SKM-1 treated with dmso at 0.1 percent for 144 hours (cell line): ENCODE data around the gene TMPRSS4.

Experiments used
- DNase-seq: peaks from one replicate; lab custom pipeline; 2025; ENCODE audit not compliant: unreplicated experiment; lab: John Stamatoyannopoulos, UW

TMPRSS4 gene, protein sequence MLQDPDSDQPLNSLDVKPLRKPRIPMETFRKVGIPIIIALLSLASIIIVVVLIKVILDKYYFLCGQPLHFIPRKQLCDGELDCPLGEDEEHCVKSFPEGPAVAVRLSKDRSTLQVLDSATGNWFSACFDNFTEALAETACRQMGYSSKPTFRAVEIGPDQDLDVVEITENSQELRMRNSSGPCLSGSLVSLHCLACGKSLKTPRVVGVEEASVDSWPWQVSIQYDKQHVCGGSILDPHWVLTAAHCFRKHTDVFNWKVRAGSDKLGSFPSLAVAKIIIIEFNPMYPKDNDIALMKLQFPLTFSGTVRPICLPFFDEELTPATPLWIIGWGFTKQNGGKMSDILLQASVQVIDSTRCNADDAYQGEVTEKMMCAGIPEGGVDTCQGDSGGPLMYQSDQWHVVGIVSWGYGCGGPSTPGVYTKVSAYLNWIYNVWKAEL

DNA sequence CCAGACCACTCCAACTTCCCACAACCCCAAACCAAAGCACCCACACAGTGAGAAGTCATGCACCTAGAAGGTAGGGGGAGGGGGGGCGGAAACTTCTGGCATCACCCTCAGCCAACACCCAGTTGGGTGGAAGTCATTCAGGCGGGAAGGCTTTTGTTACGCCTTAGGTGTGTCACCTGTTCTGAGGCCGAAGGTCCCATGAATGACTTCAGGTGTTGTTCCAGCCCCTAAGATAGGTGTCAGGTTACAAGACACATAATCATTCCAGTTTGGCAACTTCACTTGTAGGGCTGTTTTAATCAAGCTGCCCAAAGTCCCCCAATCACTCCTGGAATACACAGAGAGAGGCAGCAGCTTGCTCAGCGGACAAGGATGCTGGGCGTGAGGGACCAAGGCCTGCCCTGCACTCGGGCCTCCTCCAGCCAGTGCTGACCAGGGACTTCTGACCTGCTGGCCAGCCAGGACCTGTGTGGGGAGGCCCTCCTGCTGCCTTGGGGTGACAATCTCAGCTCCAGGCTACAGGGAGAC, at the start of gene TMPRSS4:
Gene TMPRSS4, plus strand, starts transcription at position 325 of the 528 bp plus-strand sequence. CDS start 225 bp downstream, outside the sequence.
- DNase-seq, result no peak

DNA sequence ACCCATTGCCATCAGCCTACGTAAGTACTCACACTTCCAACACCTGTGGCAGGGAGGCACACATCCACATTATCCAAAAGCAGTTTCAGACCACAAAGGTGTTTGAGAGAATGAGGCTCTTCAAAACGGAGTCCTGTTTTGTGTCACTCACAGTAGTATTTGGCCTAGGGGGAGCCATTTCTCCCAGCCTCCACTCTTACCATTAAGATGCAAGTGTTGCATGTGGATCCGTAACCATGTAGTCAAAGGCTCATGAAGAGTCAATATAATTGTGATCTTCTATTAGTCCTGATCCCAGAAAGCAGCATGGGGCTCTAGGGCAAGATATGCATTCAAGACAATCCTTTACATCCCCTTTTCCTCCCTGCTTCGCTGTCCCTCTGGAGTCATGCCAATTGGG, 49.2 kb upstream of the TMPRSS4 start:
- DNase-seq, result no peak

DNA sequence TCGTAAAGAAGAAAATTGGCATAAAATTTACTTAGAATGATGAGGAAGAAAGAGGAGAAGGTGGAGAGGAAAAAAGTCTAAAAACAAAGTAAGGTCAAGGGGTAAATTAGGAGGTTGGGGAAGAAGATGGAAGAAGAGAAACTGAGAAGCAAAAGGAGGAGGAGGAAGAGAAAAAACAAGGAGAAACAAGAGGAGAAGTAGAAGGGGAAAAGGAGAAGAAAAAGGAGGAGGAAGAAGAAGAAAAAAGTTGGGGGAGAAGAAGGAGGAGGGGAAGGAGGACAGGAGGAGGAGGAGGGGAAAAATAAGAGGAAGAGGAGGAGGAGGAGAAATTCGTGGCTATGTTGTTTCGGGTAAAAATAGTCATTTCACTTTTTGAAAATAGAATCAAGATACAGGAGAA, 48.3 kb upstream of the TMPRSS4 start:
- DNase-seq, result no peak

DNA sequence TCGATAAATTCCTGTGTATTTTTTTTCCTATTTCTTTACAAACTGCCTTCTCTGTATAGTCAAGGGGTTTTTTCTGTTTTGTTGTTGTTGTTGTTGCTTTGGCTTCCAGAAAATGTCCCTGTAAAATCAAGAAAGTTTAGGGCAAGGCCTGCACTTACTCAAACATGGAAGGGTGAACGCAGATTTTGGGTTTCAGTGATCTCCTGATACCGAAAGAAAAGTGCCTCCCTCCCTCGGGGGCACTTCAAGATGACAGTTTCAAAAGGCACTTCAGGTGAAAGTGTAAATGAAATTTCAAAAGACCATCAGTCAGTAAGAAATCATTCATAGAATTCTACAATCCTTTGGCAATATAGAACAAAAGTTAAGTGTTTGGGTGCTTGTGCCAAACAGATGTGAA, 43.4 kb upstream of the TMPRSS4 start:
- no peak for DNase-seq

DNA sequence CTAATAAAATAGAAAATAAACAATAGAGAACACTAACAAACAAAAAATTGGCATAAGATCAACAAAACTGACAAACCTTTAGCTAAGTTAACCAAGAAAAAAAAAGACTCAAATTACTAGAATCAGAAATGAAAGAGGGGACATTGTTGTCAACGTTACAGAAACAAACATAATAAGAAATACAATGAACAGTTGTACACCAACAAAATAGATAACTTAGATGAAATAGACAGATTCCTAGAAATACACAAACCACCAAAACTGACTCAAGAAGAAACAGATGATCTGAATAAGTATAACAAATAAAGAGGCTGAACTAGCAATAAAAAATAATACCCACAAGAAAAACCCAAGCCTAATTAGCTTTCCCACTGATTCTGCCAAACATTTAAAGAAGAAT, 34.7 kb upstream of the TMPRSS4 start:
- DNase-seq, result no peak

DNA sequence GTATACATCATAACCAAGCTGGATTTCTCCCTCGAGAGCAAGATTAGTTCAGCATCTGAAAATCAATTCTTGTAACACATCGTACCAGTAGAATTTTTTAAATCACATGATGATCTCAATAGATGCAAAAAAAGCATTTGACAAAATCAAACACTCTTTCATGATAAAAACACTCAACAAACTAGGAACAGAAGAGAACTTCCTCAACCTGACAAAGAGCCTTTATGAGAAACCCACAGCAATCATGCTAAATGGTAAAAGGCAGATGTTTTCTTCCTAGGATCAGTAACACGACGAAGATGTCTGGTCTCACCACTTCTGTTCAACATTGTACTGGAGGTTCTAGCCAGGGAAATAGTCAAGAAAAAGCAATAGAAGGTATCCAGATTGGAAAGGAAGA, 34.1 kb upstream of the TMPRSS4 start:
- no peak for DNase-seq

DNA sequence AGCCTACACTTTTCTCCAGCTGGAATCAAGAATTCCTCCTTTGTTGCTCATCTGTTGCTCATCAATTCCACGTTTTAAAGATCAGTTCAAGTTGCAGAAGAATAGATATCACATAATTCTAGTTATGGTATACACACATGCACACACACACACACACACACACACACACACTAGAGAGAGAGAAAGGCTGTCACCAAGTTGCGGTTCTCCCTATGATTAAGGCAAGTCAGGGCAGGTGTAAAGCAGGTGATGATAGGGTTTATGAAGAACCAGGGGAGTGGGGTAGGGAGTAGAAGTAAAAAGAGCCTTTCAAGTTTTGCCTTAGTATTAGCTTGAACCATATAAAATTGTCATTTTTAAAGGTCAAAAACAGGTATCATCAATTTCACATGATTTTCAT, 31.7 kb upstream of the TMPRSS4 start:
- DNase-seq, result no peak

DNA sequence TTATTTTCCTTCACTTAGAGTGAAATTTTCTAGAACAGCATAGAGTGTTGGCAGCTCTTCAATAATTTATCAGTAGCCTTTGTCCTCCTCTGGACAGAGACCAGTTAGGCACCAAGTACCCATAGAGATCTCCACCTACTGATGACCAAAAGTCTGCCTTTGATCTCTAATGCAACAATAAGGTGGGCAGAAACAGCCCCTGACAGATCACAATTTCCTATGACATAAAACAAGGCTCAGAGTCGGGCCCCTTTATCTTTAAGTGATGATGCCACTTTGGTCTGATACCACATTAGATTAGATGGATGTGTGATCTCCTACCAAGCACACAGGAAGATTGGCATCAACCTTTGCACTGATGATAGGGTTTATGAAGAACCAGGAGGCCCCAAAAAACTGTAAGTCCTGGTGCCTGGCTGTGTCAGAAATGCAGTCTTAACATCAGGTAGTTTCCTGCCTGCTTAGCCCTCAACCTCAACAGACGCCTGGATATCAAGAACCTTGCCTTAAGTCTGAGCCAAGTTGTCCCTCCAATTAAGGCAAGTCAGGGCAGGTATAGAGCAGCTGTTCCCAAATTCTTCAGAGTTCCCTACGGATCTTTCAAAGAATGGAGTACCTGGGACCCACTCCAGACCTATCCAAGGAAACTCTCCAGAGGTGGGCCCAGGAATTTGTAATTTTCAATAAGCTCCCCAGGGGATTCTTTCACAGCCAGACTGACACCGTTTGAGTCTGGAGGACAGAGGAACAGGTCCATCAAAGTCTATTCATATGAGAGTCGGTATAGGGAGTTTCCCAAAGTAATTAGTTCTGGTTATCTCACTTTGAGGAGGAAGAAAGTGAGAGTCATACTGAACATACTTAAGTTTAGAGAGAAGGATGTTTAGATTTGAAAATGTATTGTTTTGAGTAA, 30.6 kb upstream of the TMPRSS4 start:
- DNase-seq, result no peak

DNA sequence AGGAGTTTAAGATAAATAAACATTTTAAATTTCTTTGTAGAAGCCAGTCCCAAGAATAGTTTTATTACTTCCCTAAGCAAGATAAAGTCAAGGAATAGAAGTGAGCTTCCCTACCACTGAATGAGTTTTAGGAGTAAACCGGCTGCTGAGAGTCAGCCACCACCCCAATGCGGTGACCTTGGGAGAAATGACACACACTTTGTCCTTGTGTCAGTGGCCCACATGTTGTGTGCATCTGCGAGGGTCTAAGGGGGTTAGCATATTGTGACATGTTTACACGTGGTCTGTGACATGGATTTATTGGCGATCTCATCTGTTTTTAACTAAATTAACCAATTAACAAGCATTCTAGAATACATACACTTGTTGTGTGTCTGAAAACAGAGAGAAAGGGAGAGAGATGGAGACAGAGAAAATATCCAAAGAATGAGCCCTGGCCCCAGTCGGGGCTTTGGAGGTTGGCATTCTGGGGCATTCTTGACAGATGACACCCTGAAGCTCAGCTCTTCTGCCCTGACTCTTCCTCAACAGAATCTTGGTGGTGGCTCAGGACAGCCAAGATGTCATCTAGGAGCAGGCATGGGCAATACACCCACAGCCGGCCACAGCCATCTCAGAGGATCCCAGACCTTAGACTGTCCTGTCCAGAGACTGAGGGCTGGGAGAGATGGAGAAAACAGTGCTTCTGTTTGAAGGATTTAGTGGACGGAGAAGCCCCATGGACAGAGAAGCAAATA, 29.7 kb upstream of the TMPRSS4 start:
- DNase-seq, result no peak

DNA sequence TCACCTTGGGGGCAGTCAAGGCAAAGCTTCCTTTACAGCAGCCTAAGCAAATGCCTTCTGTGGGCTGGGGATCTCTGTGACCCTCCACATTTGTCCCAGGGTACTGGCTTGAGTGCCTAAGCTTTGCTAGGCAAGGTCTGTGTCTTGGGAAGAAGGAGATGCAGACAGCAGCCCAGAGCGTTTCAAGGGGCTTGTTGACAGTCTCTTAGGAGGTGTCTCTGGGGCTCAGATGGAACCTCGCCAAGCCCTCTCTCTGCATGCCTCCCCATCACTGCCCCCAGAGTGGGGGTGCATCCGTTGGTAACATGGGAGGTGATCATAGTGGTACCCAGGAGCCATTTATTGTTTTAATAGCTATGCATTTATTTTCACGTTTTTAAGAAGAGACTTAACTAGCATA, 29.1 kb upstream of the TMPRSS4 start:
- no peak for DNase-seq

DNA sequence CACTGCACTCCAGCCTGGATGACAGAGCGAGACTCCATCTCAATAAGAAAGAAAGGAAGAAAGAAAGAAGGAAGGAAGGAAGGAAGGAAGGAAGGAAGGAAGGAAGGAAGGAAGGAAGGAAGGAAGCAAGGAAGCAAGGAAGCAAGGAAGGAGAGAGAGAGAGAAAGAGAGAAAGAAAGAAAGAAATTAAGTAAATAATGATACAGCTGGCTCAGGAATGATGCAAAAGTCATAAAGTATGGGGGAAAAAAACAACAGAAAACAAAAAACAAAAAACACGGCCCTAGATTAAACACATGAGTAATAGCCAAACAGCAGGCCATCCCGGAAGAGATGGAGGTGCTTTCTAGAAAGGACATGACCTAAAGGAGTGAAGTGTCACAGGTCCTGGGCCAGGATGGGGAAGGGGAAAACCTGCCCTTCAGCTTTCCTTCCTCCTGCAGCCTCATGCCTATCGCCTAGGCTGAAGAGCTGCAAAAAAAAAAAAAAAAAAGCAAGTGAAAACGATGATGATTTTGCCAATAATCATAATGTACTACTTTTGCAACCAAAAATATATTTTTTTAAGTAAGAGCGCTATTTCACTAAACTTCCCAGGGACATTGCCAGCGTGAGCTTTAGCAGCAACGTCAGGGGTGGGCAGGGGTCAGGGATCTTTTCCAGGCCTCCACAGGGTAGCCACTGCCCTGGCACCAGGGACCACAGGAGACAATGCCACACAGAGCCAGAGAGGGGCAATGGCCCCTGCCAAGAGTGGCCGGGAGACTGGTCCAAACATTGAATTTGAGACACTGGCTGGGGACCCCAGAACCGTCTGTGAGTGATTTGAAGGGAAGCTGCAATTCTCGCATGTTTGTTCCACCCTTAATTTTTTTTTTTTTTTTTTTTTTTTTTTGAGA, 28.2 kb upstream of the TMPRSS4 start:
- DNase-seq, result no peak

DNA sequence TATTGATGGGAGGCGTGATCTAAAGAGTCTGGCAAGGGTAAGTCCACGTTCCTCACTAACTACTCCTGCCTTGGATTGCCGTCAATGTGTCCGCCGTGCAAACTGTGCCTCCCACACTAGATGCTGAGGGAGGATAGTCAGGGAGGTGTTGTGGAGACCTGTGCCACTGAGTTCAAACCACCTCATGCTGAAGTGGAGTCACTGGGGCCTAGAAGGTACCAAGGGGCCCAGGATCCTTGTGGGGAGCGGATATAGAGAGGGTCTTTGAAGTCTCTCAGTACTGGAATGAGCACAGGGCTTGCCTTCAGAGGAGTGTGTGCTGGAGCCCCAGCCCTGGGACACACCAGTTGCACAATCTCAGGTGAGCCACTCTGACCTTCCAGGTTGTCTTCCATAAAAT, 27.1 kb upstream of the TMPRSS4 start:
- DNase-seq, result no peak

DNA sequence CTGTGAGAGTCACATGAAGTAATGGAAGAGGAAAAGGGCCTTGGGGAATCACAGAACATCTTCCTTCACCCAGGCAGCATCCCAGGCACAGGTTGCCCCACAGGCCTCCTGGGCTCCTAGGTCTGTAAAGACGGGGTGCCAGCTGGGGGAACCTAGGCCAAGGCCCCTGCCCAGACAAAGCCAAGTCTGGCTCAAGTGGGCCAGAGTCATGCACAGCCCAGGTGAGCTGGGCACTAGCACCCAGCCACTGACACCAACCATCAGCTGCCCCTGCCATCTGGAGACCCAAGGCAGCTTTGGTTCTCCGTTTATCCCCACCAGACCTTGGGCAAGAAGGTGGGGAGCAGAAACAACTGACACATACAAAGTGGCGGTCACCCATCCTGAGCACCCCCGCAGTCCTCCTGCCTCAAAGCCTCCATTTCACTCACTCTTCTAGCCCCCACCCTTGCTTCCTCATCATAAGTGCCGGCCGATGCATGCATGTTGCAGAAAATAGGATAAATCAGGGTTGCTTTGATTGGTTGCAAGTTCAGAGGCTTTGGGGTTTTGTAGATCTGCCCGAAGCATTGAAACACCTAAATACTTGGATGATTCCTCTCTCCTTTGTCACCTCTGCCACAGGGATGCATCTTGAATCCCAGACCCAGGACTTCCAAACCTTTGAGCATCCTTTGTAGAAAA, 26.5 kb upstream of the TMPRSS4 start:
- no peak for DNase-seq

DNA sequence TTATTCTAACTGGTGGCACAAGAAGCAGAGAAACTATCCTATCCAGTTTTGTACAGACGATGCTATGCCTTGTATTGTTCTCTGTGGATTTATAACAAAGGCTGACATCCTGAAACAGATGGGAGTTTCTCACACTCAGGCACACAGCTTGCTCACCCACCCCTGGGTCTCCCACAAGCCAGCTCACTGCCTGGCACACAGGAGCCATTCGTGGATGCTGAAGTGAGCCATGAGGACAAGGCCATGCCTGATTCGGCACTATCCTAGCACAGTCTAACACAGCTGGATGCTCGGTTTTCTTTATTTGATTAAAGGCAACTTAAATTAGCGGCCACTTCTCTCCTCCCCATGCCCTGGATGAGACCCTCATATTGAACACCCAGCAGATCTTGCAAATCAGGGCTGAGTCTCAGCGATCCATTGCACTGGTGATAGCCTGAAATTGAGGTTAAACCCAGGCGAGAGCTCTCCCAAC, 25.7 kb upstream of the TMPRSS4 start:
- DNase-seq, result no peak

DNA sequence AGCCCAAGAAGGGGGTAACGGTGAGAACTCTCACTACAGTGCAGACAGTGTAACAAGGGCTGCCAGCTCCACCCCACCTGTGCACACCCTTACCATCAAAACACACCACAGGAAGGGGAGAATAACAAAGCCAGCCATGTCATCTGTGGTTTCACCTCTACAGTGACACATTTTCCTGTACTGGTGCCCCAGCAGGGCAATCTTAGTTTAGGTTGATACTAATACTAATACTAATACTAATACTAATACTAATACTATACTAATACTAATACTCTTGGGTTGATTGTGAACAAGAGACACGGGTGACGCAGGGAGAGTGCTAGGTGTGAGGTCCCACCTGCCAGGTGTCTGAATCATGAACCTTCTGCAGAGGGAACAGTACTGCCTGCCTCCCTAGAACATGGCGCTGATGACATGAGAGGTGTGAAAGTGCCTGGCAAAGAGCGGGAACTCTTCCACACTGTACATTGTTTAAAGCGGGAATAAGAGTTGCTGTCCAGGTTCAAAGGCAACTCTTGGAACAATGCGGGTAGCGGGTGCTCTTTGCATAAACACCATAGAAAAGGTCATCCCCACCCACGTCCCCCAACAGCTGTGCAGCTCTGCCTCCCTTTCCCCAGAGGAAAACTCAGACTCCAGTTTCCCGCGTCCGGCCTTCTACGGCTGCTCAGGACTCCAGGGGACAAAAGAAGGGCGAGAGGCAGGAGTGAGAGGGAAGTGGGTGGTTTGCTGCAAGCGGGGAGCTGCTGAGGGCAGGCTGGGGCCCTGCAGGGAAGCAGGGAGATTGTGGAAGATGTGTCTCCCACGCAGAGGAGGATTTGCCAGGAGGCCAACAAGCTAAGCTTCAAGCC, 25.0 kb upstream of the TMPRSS4 start:
- DNase-seq, result no peak

DNA sequence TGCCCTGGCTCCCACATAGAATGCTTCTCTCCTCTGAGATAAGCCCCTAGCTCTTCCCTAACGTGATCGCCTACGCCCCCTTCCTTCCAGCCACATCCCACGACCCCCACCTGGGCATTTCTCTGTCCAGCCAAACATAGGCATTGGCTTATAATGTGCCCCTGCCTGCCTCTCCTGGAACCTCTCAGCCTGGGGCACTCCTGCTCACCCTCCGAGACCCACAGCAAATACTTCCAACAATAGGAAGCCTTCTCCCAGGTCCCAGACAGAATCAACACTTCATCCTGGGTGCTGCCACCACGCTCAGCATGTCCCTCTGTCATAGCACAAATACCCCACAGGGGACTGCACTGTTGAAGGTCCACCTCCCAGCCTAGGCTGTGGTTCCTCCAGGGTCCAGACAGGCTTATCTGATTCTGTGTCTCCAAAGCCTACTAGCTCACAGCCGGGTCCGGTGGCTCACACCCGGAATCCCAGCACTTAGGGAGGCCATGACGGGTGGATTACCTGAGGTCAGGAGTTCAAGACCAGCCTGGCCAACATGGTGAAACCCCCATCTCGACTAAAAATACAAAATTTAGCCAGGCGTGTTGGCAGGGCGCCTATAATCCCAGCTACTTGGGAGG, 24.2 kb upstream of the TMPRSS4 start:
- DNase-seq, result no peak

DNA sequence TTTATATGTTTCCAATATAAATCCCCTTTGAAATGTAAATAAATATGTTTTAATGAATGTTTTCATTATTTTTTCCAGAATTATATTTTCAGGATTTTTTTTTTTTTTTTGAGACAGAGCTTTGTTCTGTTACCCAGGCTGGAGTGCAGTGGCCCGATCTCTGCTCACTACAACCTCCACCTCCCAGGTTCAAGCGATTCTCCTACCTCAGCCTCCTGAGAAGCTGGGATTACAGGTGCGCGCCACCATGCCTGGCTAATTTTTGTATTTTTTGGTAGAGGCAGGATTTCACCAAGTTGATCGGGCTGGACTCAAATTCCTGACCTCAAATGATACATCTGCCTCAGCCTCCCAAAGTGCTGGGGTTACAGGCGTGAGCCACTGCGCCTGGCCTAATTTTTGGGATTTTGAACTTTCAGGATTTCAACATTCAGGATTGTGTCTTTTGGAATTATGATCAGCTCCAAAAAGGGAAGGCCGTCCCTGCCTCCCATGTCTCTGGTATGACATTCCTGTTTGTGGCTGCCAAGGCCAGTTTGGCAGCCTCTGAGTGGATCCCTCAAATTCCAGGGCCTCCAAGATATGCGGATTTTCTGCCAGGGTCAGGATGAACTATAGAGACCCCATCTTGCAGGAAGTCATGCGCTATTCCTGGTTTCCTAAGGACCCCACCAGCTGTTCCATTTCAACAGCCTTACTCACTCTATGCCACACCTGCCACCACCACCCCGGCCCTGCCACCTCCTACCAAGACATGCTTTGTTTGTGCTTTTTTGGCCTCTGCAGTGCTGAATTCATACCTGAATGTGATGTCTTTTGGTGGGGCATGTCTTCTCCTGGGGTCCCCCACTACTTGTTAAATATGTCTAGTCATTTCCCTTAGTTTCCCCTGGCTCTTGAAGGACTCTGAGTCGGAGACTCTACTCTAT, 21.9 kb upstream of the TMPRSS4 start:
- no peak for DNase-seq
